HS-5 (cell line): ENCODE data around the gene BRD1.
"Not testable (repeated sequence)": the region's sequence is repeated elsewhere in the genome, so short reads cannot be mapped to it uniquely, and the experiment has no call there.

Experiments
- DNase-seq: peaks from one replicate; pipeline ENCODE4 v3.0.0-alpha.2; 2012; ENCODE audit warnings: low read depth

The BRD1 gene

GRCh38 chr22:49768951-49769690 is 58.6 kb downstream of the BRD1 start:
- DNase-seq = no peak

GRCh38 chr22:49768077-49768910 is 59.4 kb downstream of the BRD1 start:
- DNase-seq = no peak

- DNase-seq = peak; percentile 10
Measured at GRCh38 chr22:49767355-49768062, 60.2 kb downstream of the BRD1 start.

- DNase-seq = no peak
Measured at GRCh38 chr22:49765951-49766350, 61.7 kb downstream of the BRD1 start.

- DNase-seq = no peak
Measured at GRCh38 chr22:49765091-49765771, 62.4 kb downstream of the BRD1 start.

GRCh38 chr22:49764127-49764581 is 63.5 kb downstream of the BRD1 start:
- DNase-seq = no peak

GRCh38 chr22:49763696-49764095 is 64.0 kb downstream of the BRD1 start:
- no peak for DNase-seq

- no peak for DNase-seq
Measured at GRCh38 chr22:49763138-49763537, 64.5 kb downstream of the BRD1 start.

- DNase-seq = not testable (repeated sequence)
Measured at GRCh38 chr22:49762571-49762970, 65.1 kb downstream of the BRD1 start.

- DNase-seq = no peak
Measured at GRCh38 chr22:49761836-49762235, 65.8 kb downstream of the BRD1 start.

- no peak for DNase-seq
Measured at GRCh38 chr22:49760630-49761571, 66.8 kb downstream of the BRD1 start.

GRCh38 chr22:49760280-49760629 is 67.4 kb downstream of the BRD1 start:
- DNase-seq = no peak

- no peak for DNase-seq
Measured at GRCh38 chr22:49756676-49757075, 71.0 kb downstream of the BRD1 start.

- DNase-seq = no peak
Measured at GRCh38 chr22:49756201-49756600, 71.5 kb downstream of the BRD1 start.

GRCh38 chr22:49755631-49756001 is 72.1 kb downstream of the BRD1 start:
- DNase-seq = no peak

GRCh38 chr22:49754696-49755630 is 72.7 kb downstream of the BRD1 start:
- no peak for DNase-seq

GRCh38 chr22:49753961-49754695 is 73.5 kb downstream of the BRD1 start:
- DNase-seq = no peak

- no peak for DNase-seq
Measured at GRCh38 chr22:49753276-49753890, 74.3 kb downstream of the BRD1 start.

- DNase-seq = no peak
Measured at GRCh38 chr22:49752598-49753091, 75.0 kb downstream of the BRD1 start.
